ENCODE measurements around the gene PPM1N.

- TF ChIP-seq CTCF (IDR thresholded peaks at IDR 0.05), result no peak
- no peak for TF ChIP-seq POLR2A (IDR thresholded peaks at IDR 0.05)
Observed at GRCh38 chr19:45524575-45525129, 26.4 kb downstream of the PPM1N start.

All from Peyer's patch (tissue), 4 donors.